Suprapubic skin (tissue), 4 donors: ENCODE measurements around the gene FSD1L. TPM values are rescaled to one million over a fixed set of nuclear protein-coding genes. Genes with fewer than 3 reads are reported as not detected.

Experiments
- DNase-seq, 2 donors: peaks; one replicate each; pipeline ENCODE4 v3.0.0-alpha.2; 2019; ENCODE audit warnings: low spot score in 2 of 2
- H3K27ac ChIP-seq: fragments of 200-600 bp; sonication (generic); one replicate; pipeline ENCODE4 v1.5.1; 2019
- H3K27me3 ChIP-seq: fragments of 200-600 bp; sonication (generic); one replicate; pipeline ENCODE4 v1.5.1; 2019
- H3K36me3 ChIP-seq: fragments of 200-600 bp; sonication (generic); one replicate; pipeline ENCODE4 v1.5.1; 2019
- H3K4me1 ChIP-seq: fragments of 200-600 bp; sonication (generic); one replicate; pipeline ENCODE4 v1.5.1; 2019
- H3K4me3 ChIP-seq: fragments of 200-600 bp; sonication (generic); one replicate; pipeline ENCODE4 v1.5.1; 2019; ENCODE audit warnings: mild to moderate bottlenecking
- H3K9me3 ChIP-seq: fragments of 200-600 bp; sonication (generic); one replicate; pipeline ENCODE4 v1.5.1; 2019
- EP300 ChIP-seq: sonication (generic); formaldehyde crosslinking; IDR thresholded peaks from one replicate; pipeline ENCODE4 v1.6.1; 2017; ENCODE audit warnings: antibody characterized with exemption
- POLR2A ChIP-seq, 2 donors: fragments of 450-650 bp; IDR thresholded peaks; one replicate each; pipeline ENCODE4 v1.6.1; 2017; ENCODE audit warnings: antibody characterized with exemption in 2 of 2, mild to moderate bottlenecking in 2 of 2, moderate library complexity in 2 of 2
- POLR2AphosphoS5 ChIP-seq, 3 donors: sonication (generic); formaldehyde crosslinking; IDR thresholded peaks; one replicate each; pipeline ENCODE4 v1.6.1; 2017; ENCODE audit warnings: antibody characterized with exemption in 3 of 3
- WGBS: methylation state at CpG from one replicate; pipeline ENCODE4 v1.1.5; 2018; 5-methylcytosine and 5-hydroxymethylcytosine counted together
- total RNA-seq, 4 donors: library from RNA; depleted of rRNA; stranded (reverse); fragments of >200 nt; gene quantifications; one replicate each; pipeline ENCODE4 v1.1.0, GENCODE V29; 2016
- TF ChIP-seq, protein P1 (sequence below), 2 donors: fragments of 200-600 bp in 1 of 2; fragments of 450-650 bp in 1 of 2; sonication (generic) in 1 of 2; IDR thresholded peaks; one replicate each; pipeline ENCODE4 v1.5.1; 2016 to 2019; ENCODE audit warnings: antibody characterized with exemption in 2 of 2, mild to moderate bottlenecking in 1 of 2, moderate library complexity in 1 of 2

The FSD1L gene
- total RNA-seq, 4 donors from 2014 or later, result 0.86 to 2.1 (median 1.6) TPM

GRCh38 chr9:105416840-105417239, 31.0 kb upstream of the FSD1L start:
- TF ChIP-seq POLR2AphosphoS5 (IDR thresholded peaks at IDR 0.05) (no peak), EP300 (no peak), POLR2A (IDR thresholded peaks at IDR 0.05) (no peak)
- TF ChIP-seq, protein P1, sequence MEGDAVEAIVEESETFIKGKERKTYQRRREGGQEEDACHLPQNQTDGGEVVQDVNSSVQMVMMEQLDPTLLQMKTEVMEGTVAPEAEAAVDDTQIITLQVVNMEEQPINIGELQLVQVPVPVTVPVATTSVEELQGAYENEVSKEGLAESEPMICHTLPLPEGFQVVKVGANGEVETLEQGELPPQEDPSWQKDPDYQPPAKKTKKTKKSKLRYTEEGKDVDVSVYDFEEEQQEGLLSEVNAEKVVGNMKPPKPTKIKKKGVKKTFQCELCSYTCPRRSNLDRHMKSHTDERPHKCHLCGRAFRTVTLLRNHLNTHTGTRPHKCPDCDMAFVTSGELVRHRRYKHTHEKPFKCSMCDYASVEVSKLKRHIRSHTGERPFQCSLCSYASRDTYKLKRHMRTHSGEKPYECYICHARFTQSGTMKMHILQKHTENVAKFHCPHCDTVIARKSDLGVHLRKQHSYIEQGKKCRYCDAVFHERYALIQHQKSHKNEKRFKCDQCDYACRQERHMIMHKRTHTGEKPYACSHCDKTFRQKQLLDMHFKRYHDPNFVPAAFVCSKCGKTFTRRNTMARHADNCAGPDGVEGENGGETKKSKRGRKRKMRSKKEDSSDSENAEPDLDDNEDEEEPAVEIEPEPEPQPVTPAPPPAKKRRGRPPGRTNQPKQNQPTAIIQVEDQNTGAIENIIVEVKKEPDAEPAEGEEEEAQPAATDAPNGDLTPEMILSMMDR (IDR thresholded peaks at IDR 0.05), result no peak
- no peaks in the 10 kb centered on the region for H3K27me3 ChIP-seq
- H3K9me3 ChIP-seq, result no peaks in the 10 kb centered on the region
- H3K4me3 ChIP-seq, result no peak overlapping the region
- no peaks in the 10 kb centered on the region for H3K36me3 ChIP-seq
- 90% methylated on average over 1 of the region's 1 CpG for WGBS
- peaks cover 9% of the 10 kb centered on the region for H3K4me1 ChIP-seq
- no peak overlapping the region for H3K27ac ChIP-seq
- no peak for DNase-seq

GRCh38 chr9:105418588-105419500, 29.0 kb upstream of the FSD1L start:
- TF ChIP-seq, protein P1 (IDR thresholded peaks at IDR 0.05), result no peak
- TF ChIP-seq POLR2A (IDR thresholded peaks at IDR 0.05), result no peak
- DNase-seq, result no peak
- no peak overlapping the region for H3K27ac ChIP-seq
- no peaks in the 10 kb centered on the region for H3K27me3 ChIP-seq
- 63% methylated on average over 3 of the region's 3 CpGs for WGBS
- no peaks in the 10 kb centered on the region for H3K36me3 ChIP-seq
- no peaks in the 10 kb centered on the region for H3K9me3 ChIP-seq
- peaks cover 6% of the 10 kb centered on the region for H3K4me1 ChIP-seq
- no peak overlapping the region for H3K4me3 ChIP-seq

DNA sequence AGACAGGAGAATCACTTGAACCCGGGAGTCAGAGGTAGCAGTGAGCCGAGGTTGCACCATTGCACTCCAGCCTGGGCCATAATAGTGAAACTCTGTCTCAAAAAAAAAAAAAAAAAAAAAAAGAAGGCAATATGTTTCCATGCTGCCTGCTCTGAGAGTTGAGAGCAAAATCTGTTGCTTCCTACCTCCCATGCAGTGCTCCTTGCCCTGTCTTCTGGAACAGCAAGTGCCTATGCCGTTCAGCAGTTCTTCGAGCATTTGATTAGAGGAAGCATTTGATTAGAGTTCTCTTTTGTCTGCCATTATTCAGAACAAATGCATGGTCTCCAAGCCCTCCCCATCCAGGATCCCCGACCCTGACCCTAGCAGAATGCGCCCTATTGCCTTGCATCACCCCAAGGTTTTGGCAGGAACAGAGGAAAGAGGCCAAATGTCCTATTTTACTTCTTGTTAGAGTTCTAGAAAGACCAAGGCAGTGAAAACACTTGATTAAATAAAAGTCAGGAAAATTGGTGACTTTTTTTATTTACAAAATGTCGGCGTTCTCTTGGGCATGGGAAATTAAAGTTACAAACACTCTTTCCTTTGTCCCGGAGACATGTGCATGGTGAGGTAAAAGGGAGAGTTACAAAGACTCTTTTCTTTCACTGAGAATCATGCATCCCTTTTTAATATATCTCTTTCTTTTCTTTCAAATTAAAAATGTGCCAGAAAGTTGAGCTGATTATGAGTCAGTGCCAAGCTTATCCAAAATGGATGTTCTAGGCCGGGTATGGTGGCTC, 27.8 kb upstream of the FSD1L start:
- TF ChIP-seq, protein P1 (IDR thresholded peaks at IDR 0.05), result no peak
- TF ChIP-seq POLR2AphosphoS5 (IDR thresholded peaks at IDR 0.05), result no peak
- no peak for TF ChIP-seq POLR2A (IDR thresholded peaks at IDR 0.05)
- TF ChIP-seq EP300, result no peak
- H3K36me3 ChIP-seq, result no peaks in the 10 kb centered on the region
- no peak for DNase-seq
- H3K27ac ChIP-seq, result no peak overlapping the region
- no peaks in the 10 kb centered on the region for H3K27me3 ChIP-seq
- peaks cover 5% of the 10 kb centered on the region for H3K4me1 ChIP-seq
- no peak overlapping the region for H3K4me3 ChIP-seq
- WGBS, result 87% methylated on average over 10 of the region's 10 CpGs
- H3K9me3 ChIP-seq, result no peaks in the 10 kb centered on the region

DNA sequence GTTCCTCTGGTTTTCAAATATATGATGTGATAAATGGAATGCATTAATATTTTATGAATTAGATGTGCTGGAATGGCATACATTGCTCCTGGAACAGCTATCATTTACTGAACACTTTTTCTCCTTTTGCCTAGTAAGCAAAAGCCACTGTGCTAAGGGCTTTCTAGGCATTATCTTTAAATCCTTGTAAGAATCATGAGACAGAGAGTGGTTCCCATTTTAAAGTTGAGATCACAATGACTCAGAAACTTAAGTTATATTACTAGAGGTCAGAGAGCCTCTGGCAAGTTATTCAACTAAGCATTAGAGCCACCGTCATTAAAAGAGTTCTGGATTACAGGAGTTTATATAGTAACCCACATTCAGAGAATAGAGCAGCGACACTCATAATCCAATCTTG, 26.7 kb upstream of the FSD1L start:
- Histone ChIP-seq H3K36me3 (no peaks in the 10 kb centered on the region), H3K9me3 (no peaks in the 10 kb centered on the region), H3K27me3 (no peaks in the 10 kb centered on the region), H3K4me3 (no peak overlapping the region), H3K27ac (no peak overlapping the region), H3K4me1 (no peaks in the 10 kb centered on the region)
- 90% methylated on average over 2 of the region's 2 CpGs for WGBS
- no peak for DNase-seq
- TF ChIP-seq POLR2A (IDR thresholded peaks at IDR 0.05) (no peak), POLR2AphosphoS5 (IDR thresholded peaks at IDR 0.05) (no peak), EP300 (no peak)
- TF ChIP-seq, protein P1 (IDR thresholded peaks at IDR 0.05), result no peak

- Histone ChIP-seq H3K27me3 (no peaks in the 10 kb centered on the region), H3K36me3 (no peaks in the 10 kb centered on the region), H3K4me3 (no peak overlapping the region), H3K9me3 (no peaks in the 10 kb centered on the region), H3K4me1 (no peaks in the 10 kb centered on the region), H3K27ac (no peak overlapping the region)
- TF ChIP-seq POLR2AphosphoS5 (IDR thresholded peaks at IDR 0.05) (no peak), POLR2A (IDR thresholded peaks at IDR 0.05) (no peak), EP300 (no peak)
- TF ChIP-seq, protein P1 (IDR thresholded peaks at IDR 0.05), result no peak
- WGBS, result 96% methylated on average over 5 of the region's 5 CpGs
- DNase-seq, result no peak
Measured at GRCh38 chr9:105421864-105422263, 26.0 kb upstream of the FSD1L start.
